Stimulated activated effector memory CD8-positive, alpha-beta T cell treated with anti-CD3 and anti-CD28 coated beads, Interleukin-12 subunit alpha, Interleukin-12 subunit beta, amount 100 ng/mL, for 72 hours (primary cell): ENCODE data around the gene COPB2.

Source experiments
- ATAC-seq: fragments of 150-1000 bp; cut with Tn5 transposase; 2 replicates; pipeline ENCODE4 v1.10.0; 2021
- DNase-seq, 2 donors: peaks; one replicate each; pipeline ENCODE4 v3.0.0; 2021 to 2022; ENCODE audit warnings: low spot score in 2 of 2
- H3K27ac Mint-ChIP-seq: one replicate; pipeline ENCODE4 v1.8.0; 2022; ENCODE audit warnings: mild to moderate bottlenecking, mixed read lengths
- H3K36me3 Mint-ChIP-seq: one replicate; pipeline ENCODE4 v1.8.0; 2022; ENCODE audit warnings: mild to moderate bottlenecking, mixed read lengths
- H3K4me1 Mint-ChIP-seq: one replicate; pipeline ENCODE4 v1.8.0; 2022; ENCODE audit warnings: mixed read lengths
- H3K4me3 Mint-ChIP-seq: one replicate; pipeline ENCODE4 v1.8.0; 2022; ENCODE audit warnings: mild to moderate bottlenecking, mixed read lengths
- H3K9me3 Mint-ChIP-seq: one replicate; pipeline ENCODE4 v1.8.0; 2022; ENCODE audit warnings: mixed read lengths

COPB2 gene

DNA sequence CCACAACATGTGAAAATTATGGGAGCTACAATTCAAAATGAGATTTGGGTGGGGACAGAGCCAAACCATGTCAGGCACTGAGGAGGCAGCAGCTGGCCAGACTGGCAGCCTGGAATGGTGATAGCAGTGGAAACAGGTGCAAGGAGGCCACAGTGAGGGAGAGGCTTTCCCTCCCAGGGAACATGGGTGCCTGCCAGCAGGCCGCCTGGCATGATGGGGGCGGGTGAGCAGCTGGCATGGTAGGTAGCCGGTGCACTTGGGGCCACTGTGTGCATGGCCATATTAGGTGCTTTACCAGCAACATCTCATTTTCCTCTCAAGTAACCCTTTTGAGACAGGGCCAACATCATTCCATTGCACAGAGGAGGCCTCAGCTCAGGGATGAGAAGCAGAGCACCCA, 63.9 kb downstream of the COPB2 start:
- H3K36me3 Mint-ChIP-seq, result no peaks in the 10 kb centered on the region
- no peak overlapping the region for H3K4me3 Mint-ChIP-seq
- ATAC-seq (no peak), DNase-seq (no peak)
- H3K4me1 Mint-ChIP-seq, result peaks cover 19% of the 10 kb centered on the region
- no peak overlapping the region for H3K27ac Mint-ChIP-seq
- no peaks in the 10 kb centered on the region for H3K9me3 Mint-ChIP-seq

DNA sequence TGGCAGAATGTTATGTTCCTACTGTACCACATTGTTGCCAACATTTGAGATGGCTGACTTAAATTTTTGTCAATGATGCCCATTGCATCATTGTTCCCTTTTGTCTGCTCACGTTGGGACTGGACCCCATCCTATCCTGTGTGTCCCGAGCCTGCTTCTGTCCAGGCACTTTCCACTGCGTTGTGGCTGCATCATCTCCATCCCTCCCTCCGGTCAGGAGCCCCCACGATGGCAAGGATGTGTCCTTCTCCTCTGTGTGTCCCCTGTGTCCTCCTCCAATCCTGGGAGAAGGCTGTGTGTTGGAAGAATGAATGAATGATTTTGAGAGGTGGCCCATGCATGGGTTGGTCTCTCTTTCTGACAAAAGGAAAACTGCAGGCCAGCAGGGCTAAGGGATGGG, 65.0 kb downstream of the COPB2 start:
- no peak overlapping the region for H3K27ac Mint-ChIP-seq
- H3K36me3 Mint-ChIP-seq, result no peaks in the 10 kb centered on the region
- H3K4me1 Mint-ChIP-seq, result peaks cover 11% of the 10 kb centered on the region
- H3K4me3 Mint-ChIP-seq, result no peak overlapping the region
- ATAC-seq (no peak), DNase-seq (no peak)
- H3K9me3 Mint-ChIP-seq, result no peaks in the 10 kb centered on the region

GRCh38 chr3:139323146-139323545, 66.3 kb downstream of the COPB2 start:
- ATAC-seq, result no peak
- Mint-ChIP-seq H3K4me1 (no peaks in the 10 kb centered on the region), H3K27ac (no peak overlapping the region), H3K9me3 (no peaks in the 10 kb centered on the region), H3K36me3 (no peaks in the 10 kb centered on the region), H3K4me3 (no peak overlapping the region)
- no peak for DNase-seq

DNA sequence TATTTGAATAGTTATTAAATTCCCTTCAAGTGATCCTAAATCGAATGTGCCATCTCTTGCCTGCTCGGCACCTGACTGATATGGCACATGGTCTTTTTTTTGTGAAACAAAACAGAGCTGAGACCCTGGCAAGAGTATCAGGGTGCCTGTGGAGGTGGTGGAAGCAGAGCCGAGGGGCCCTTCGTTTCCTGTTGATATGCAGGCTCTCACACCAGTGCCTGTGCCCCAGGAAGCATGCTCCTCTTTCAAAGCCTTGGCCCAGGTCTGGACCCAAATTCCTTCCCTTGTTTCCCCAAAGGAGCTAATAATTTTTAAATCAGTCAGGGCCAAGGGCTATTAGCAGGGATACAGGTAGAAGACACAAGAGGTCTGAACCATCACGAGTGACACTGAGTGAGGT, 67.1 kb downstream of the COPB2 start:
- Mint-ChIP-seq H3K9me3 (no peaks in the 10 kb centered on the region), H3K4me1 (no peaks in the 10 kb centered on the region), H3K4me3 (no peak overlapping the region), H3K36me3 (no peaks in the 10 kb centered on the region), H3K27ac (no peak overlapping the region)
- DNase-seq (no peak), ATAC-seq (no peak)

- H3K4me3 Mint-ChIP-seq, result no peak overlapping the region
- no peaks in the 10 kb centered on the region for H3K9me3 Mint-ChIP-seq
- DNase-seq, result no peak
- ATAC-seq, result no peak
- H3K36me3 Mint-ChIP-seq, result no peaks in the 10 kb centered on the region
- no peak overlapping the region for H3K27ac Mint-ChIP-seq
- no peaks in the 10 kb centered on the region for H3K4me1 Mint-ChIP-seq
These were observed 68.7 kb downstream of the COPB2 start for GRCh38 chr3:139320551-139321309.

GRCh38 chr3:139319428-139320402, 69.7 kb downstream of the COPB2 start:
- Mint-ChIP-seq H3K9me3 (no peaks in the 10 kb centered on the region), H3K4me3 (no peak overlapping the region), H3K4me1 (no peaks in the 10 kb centered on the region), H3K36me3 (no peaks in the 10 kb centered on the region), H3K27ac (no peak overlapping the region)
- ATAC-seq (no peak), DNase-seq (no peak)

DNA sequence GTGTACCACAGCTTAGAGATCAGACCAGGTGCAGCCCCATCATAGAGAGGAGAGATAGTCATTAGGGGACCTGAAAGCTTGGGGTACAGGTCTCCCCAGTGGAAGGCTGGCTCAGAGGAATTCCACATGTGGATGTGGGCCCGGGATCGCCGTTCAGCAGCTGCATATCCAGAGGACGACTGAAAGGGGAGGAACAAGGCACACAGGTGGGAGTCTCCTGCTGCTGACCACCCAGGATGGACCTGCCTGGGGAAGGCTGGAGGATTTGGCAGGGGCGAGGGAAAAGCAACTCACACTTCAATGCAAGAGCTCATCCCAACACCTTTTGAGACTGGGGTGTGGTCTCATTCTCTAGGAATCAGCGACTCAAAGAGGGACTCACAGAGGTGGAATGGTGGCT, 70.6 kb downstream of the COPB2 start:
- no peaks in the 10 kb centered on the region for H3K36me3 Mint-ChIP-seq
- H3K4me1 Mint-ChIP-seq, result no peaks in the 10 kb centered on the region
- H3K27ac Mint-ChIP-seq, result no peak overlapping the region
- no peaks in the 10 kb centered on the region for H3K9me3 Mint-ChIP-seq
- DNase-seq, result no peak
- ATAC-seq, result no peak
- no peak overlapping the region for H3K4me3 Mint-ChIP-seq

- no peak overlapping the region for H3K27ac Mint-ChIP-seq
- no peak overlapping the region for H3K4me3 Mint-ChIP-seq
These were observed 71.0 kb downstream of the COPB2 start for GRCh38 chr3:139318431-139318816.

GRCh38 chr3:139317660-139318430, 71.6 kb downstream of the COPB2 start:
- ATAC-seq (no peak), DNase-seq (no peak)
- Mint-ChIP-seq H3K4me3 (no peak overlapping the region), H3K9me3 (no peaks in the 10 kb centered on the region), H3K27ac (no peak overlapping the region), H3K4me1 (no peaks in the 10 kb centered on the region), H3K36me3 (no peaks in the 10 kb centered on the region)

More at GRCh38 chr3:139318431-139318816, 71.0 kb downstream of the COPB2 start:
- H3K4me1 Mint-ChIP-seq, result no peaks in the 10 kb centered on the region
- H3K36me3 Mint-ChIP-seq, result no peaks in the 10 kb centered on the region
- DNase-seq (no peak), ATAC-seq (no peak)
- no peaks in the 10 kb centered on the region for H3K9me3 Mint-ChIP-seq

GRCh38 chr3:139317215-139317614, 72.2 kb downstream of the COPB2 start:
- Mint-ChIP-seq H3K4me3 (no peak overlapping the region), H3K36me3 (no peaks in the 10 kb centered on the region), H3K4me1 (no peaks in the 10 kb centered on the region), H3K9me3 (no peaks in the 10 kb centered on the region), H3K27ac (no peak overlapping the region)
- ATAC-seq (no peak), DNase-seq (no peak)

DNA sequence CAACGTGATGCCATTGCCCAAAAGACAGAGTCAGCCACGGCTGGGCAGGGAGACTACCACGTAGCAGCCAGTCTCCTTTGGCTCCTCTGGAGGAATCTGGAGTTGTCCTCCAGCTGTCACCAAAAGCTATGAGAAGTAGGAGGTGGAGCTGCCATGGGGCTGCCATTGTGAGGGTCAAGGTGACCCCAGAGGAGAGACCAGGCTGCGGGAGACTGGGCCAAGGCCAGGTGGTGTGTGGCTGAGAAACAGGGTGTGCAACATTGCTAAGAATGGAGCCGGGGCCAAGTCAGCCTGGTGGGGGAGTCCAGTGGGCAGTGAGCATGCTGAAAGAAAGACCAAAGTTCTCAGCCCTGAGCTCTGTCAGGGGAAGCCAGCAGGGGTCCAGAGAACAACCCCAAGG, 75.5 kb downstream of the COPB2 start:
- Mint-ChIP-seq H3K4me1 (no peaks in the 10 kb centered on the region), H3K9me3 (no peaks in the 10 kb centered on the region)

DNA sequence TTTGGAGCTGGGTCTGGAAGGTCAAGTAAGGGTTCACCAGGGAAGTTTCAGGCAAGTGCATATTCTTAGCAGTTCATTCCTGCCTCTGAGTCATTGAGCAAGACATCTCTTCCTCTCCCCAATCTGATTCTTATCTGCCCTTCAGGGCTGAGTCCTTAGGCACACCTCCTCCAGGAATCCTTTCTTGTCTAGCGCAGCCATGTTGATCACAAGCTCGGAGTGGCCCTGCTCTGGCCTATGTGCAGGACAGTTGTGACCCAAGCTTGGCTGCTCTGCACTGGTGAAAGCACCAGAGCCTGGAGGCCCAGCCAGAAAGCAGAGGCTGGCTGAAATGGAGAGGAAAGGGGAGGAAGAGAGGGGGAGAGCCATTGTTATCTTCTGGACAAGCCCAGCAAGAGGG, 76.5 kb downstream of the COPB2 start:
- Mint-ChIP-seq H3K9me3 (no peaks in the 10 kb centered on the region), H3K27ac (no peak overlapping the region), H3K4me1 (no peaks in the 10 kb centered on the region), H3K4me3 (no peak overlapping the region), H3K36me3 (no peaks in the 10 kb centered on the region)
- no peak for DNase-seq
- no peak for ATAC-seq

More for the DNA sequence above, 75.5 kb downstream of the COPB2 start:
- Mint-ChIP-seq H3K27ac (no peak overlapping the region), H3K4me3 (no peak overlapping the region), H3K36me3 (no peaks in the 10 kb centered on the region)
- ATAC-seq, result no peak
- no peak for DNase-seq

GRCh38 chr3:139312416-139312815, 77.0 kb downstream of the COPB2 start:
- Mint-ChIP-seq H3K4me3 (no peak overlapping the region), H3K27ac (no peak overlapping the region), H3K4me1 (no peaks in the 10 kb centered on the region), H3K36me3 (no peaks in the 10 kb centered on the region), H3K9me3 (no peaks in the 10 kb centered on the region)
- DNase-seq, result no peak
- ATAC-seq, result no peak

DNA sequence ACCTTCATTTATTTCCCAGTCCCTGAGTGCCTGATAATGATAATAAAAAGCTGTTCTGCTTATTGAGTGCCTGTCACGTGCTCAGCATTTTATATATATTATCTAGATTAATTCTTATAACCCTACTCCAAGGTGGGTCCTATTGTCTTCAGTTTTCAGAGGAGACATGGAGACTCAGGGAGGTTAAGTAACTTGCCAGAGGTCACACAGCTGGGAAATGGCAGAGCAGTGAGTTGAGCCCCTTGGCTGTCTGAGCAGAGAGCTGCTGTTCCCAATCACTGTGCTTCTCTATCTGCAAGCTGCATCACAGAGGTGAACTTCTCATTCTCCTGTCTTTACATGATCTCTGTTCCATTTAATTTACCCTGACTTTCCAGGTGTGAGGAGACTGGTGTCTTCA, 77.9 kb downstream of the COPB2 start:
- H3K36me3 Mint-ChIP-seq, result no peaks in the 10 kb centered on the region
- ATAC-seq (no peak), DNase-seq (no peak)
- H3K27ac Mint-ChIP-seq, result no peak overlapping the region
- H3K9me3 Mint-ChIP-seq, result no peaks in the 10 kb centered on the region
- no peaks in the 10 kb centered on the region for H3K4me1 Mint-ChIP-seq
- H3K4me3 Mint-ChIP-seq, result no peak overlapping the region

DNA sequence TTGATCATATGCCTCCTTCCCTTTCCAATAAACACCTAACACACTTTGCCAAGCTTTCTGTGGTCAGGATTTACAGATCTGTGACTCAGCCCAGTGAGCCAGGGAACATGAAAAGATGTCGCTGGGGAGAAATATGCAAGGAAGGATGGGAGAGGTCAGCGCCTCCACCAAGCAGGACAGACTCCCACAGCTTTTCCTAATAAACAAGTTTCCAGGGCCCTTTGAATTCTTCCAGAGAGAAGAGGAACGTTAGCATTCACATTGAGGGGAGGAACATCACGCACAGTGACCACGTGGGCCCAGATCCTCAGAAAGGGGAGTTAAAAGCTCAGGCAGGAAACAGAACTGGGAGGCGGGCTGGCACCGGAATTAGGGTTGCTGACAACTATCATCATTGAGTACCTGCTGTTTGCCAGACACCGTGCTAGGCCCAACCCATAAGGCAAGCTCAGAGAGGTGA, 78.9 kb downstream of the COPB2 start:
- no peaks in the 10 kb centered on the region for H3K4me1 Mint-ChIP-seq
- no peak for DNase-seq
- no peak overlapping the region for H3K27ac Mint-ChIP-seq
- H3K4me3 Mint-ChIP-seq, result no peak overlapping the region
- H3K36me3 Mint-ChIP-seq, result no peaks in the 10 kb centered on the region
- no peaks in the 10 kb centered on the region for H3K9me3 Mint-ChIP-seq
- ATAC-seq, result no peak
